M059J (cell line): Measurements from ENCODE around the gene TSGA10. TPM values are rescaled to one million over a fixed set of nuclear protein-coding genes. Genes with fewer than 3 reads are reported as not detected.
"Not testable (repeated sequence)": the region's sequence is repeated elsewhere in the genome, so short reads cannot be mapped to it uniquely, and the experiment has no call there.

Experiments used
- DNase-seq: peaks from one replicate; pipeline ENCODE4 v3.0.0-alpha.2; 2012; ENCODE audit warnings: low read depth
- total RNA-seq: library from RNA; depleted of rRNA; stranded (reverse); fragments of >200 nt; shearing (Covaris generic); gene quantifications from 2 replicates; pipeline ENCODE4 v1.2.3, GENCODE V29; 2014; rRNA removed

Gene TSGA10, protein sequence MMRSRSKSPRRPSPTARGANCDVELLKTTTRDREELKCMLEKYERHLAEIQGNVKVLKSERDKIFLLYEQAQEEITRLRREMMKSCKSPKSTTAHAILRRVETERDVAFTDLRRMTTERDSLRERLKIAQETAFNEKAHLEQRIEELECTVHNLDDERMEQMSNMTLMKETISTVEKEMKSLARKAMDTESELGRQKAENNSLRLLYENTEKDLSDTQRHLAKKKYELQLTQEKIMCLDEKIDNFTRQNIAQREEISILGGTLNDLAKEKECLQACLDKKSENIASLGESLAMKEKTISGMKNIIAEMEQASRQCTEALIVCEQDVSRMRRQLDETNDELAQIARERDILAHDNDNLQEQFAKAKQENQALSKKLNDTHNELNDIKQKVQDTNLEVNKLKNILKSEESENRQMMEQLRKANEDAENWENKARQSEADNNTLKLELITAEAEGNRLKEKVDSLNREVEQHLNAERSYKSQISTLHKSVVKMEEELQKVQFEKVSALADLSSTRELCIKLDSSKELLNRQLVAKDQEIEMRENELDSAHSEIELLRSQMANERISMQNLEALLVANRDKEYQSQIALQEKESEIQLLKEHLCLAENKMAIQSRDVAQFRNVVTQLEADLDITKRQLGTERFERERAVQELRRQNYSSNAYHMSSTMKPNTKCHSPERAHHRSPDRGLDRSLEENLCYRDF
- 0.71 and 4.8 TPM in 2 replicates for total RNA-seq

DNA sequence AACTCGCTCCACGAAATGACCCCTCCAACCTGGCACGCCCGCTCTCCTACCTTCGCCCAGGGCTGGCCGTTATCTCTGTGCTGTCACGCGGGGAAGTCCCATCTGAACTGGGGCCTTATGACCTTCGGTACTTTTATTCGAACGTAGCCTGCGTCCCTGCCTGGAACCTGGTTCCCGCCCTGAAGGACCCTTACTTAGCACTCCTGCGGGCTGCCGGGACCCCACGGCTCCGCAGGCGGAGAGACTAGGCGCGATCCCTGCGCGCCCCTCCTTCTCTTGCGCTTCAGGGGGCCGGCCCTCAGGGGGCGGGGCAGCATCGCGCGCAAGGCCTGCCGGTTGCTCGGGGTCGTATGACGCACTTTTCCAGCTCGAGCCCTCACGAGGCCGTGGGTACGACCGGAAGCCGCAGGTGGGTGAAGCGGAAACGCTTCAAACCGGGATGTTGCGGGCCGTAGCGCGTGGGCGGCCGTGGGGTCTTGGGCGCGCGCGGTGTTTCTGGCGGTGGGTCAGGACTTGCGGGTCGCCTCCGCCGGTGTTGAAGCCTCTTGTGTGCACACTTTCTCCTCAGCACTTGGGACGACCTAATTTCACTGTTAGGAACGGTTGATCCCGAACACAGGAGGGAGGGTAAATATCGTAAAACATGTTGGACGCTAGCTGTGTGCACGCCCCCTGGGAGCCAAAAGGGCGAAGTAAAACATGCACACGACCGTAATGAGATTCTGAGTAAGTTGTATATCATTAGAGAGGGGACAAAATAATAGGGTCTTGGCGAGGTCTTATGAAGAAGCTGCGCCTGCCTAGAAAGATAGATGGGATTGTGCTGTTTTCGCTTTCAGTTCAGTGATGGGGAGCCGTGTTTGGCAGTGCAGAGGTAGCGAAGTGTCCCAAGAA is at the start of gene TSGA10, which contains the start of gene LIPT1:
TSGA10 (minus strand) TSS at position 300 of the 894 bp plus-strand sequence. CDS start 45,503 bp downstream, outside the sequence.
LIPT1 (plus strand) TSS at position 325 of the 894 bp plus-strand sequence. CDS start 6,991 bp downstream, outside the sequence.
- DNase-seq: peak; percentile 86

DNA sequence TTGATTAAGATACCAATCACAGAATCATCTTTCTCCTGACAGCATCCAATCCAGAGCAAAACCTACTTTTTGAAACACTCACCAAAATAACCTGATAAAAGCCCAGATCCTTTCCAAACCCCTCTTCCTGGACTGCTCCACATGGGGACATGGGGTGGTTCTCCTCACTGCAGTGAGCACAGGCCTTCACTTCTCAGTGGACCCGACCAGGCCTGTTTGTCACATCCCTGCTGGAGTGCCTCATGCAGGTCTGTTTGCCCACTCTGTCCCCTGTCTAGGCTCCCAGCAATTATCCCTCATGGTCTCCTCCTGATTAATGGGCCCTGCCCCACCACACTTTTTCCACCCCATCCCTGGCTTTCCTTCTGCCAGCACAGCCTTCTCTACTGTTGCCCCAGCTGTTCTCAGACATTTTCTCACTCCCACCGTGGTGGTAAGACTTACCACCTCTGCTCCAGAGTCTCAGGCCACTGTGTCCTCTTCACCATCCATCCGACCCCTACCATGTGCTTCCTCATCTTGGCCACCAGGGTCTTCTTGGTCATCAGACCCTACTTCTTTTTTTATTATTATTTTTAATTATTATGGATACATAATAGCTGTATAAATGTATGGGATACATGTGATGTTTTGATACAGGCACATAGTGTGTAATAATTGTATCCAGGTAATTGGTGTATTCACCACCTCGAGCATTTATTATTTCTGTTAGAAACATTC is 47.4 kb upstream of the TSGA10 start:
- DNase-seq: no peak

DNA sequence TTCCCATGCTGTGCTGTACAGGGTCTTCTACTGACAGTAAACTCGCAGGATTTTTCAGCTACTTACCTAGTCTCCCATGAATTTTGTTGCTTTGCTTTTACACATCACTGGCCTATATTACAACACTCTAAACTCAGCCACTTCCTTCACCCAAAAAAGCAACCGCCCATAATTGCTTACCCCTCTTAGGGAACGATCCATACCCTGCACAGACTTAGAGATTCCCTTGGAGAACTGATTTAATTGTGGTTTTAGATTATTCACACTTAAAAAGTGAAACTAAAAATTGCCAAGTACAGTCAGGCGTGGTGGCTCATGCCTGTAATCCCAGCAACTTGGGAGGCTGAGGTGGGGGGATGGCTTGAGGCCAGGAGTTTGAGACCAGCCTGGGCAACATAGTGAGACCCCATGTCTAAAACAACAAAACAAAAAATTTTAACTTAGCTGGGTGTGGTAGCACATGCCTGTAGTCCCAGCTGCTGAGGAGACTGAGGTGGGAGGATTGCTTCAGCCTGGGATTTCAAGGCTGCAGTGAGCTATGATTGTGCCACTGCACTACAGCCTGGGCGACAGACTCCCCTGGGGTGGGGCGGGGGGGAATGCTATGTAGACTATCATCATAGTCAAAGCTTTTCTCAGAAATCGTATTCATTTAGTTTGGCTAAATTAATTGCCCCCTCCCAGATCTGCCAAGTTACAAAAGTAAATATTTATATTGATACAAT is 45.5 kb upstream of the TSGA10 start:
- DNase-seq: no peak

DNA sequence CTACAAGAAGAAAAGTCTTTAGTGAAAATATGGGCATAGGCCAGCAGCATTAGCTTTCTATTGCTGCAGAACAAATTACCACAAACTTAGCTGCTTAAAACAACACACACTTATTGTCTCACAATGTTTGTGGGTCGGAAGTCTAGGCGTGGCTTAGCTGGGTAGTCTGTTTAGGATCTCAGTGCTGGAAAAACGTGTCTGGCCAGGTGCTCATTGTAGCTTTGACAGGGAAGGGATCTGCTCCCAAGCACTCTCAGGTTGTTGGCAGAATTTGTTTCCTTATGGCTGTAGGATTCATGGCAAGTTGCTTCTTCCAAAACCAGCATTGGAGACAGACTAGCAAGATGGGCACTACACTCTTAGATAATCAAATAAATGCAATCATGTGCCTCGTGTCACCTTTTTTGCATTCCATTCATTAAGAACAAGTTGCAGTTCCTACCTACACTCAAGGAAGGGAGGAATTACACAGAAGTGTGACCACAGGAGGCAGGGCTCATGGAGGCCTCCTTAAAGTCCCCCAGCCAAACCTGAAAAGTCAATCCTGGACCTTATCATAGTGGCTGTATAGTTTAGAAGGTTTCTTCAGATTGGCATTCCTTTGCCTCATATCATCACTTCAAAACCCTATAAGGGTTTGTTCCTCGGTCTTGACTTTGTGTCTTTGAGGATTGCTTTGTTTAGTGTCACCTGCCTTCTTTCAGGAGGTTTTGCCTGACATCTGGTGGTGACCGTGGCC is 43.5 kb upstream of the TSGA10 start:
- DNase-seq: no peak

DNA sequence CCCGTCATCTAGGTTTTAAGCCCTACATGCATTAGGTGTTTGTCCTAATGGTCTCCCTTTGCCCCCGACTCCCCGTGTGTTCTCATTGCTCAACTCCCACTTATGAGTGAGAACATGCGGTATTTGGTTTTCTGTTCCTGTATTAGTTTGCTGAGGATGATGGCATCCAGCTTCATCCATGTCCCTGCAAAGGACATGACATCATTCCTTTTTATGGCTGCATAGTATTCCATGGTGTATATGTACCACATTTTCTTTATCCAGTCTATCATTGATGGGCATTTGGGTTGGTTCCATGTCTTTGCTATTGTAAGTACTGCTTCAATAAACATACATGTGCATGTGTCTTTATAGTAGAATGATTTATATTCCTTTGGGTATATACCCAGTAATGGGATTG is 37.6 kb upstream of the TSGA10 start:
- not testable (repeated sequence) for DNase-seq

DNA sequence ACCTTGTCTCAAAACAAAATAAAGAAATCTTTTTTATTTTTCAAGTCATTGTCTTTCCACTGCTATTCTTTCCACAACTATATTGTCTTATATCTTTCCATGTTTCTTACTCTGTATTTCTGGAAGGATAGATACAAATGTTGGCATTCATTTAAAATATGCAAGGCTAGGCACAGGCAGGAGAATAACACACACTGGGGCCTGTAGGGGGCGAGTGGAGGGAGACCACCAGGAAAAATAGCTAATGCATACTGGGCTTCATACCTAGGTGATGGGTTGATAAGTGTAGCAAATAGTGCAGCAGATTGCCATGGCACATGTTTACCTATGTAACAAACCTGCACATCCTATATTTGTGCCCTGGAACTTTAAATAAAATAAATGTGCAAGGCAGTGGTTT is 35.8 kb upstream of the TSGA10 start:
- DNase-seq: no peak

DNA sequence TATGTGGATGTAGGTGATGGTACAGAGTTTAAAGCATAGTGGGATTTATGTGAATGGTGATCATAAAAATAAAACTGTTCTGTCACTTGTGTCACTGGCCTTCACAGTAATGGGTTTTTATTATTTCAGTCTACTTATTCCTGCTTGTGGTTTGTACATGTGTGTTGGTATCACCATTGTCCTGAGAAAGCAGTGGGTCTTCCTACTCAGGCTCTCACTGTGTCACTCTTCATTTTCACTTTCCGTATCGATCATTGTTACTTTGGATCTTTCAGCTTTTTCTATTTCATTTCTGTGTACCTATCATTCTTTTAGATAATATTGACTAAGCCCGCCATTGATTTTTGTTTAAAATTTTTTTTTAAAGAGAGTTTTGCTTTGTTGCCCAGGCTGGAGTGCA is 33.6 kb upstream of the TSGA10 start:
- no peak for DNase-seq

DNA sequence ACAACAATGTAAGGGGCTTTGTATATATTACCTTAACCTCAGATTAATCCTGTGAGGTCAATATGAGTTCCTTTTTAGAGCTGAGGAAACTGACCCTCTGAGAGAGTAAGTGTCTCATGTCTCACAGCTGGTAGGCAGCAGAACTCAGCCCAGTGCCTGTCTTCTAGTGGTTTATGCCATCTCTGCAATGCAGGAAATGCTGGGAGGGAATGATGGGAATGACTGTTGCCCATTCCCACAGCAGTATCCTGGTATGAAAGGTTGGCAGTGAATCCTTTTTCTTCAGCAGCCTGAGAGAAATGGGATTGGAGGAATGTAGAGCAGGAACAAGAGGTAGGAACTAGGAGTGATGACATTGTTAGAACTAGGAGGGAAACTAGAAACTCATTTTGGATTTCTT is 32.3 kb upstream of the TSGA10 start:
- no peak for DNase-seq

DNA sequence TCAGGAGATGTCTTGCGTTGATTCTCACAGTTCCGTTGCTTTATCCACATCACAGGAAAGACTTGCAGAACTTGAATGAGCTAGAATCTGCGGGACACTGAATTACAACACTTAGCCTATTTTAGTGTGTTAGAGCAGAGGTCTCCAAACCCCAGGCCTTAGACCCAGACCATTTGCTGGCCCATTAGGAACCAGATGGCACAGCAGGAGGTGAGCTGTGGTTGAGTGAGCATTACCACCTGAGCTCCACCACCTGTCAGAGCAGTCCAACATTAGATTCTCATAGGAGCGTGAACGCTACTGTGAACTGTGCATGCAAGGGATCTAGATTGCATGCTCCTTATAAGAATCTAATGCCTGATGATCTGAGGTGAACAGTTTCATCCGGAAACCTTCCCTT is 30.1 kb upstream of the TSGA10 start:
- DNase-seq: no peak

DNA sequence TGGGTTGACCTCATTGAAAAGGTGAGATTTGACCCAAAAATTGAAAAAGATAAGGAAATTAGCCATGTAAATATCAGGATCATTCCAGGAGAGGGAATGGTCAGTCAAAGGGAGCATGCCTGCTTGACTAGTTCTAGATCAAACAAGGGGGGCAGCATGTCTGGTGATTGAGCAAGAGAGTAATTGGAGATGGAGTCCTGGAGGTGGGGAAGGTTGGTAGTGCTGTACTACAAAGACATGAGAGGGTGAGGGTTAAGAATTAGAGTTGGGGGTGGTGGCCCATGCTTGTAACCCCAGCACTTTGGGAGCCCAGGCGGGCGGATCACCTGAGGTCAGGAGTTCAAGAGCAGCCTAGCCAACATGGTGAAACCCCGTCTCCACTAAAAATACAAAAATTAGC is 28.3 kb upstream of the TSGA10 start:
- DNase-seq: no peak

DNA sequence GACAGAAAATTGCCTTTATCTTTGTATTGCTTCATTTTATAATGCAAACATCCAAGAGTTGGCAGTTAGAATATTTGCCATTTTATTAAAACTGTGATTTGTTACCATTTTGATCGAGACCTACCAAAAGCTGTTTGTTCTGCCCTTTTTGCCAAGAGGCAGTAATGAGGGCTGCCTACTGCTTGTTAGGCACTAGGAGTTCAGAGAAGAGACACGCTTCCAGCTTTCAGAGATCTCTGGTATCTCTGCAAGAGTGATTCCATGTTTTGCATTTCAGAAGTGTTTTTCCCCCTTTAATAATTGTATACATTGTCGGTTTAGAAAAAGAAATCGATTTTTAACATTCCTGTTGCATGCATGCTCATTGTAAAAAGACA is 26.9 kb upstream of the TSGA10 start:
- DNase-seq: peak; percentile 5

DNA sequence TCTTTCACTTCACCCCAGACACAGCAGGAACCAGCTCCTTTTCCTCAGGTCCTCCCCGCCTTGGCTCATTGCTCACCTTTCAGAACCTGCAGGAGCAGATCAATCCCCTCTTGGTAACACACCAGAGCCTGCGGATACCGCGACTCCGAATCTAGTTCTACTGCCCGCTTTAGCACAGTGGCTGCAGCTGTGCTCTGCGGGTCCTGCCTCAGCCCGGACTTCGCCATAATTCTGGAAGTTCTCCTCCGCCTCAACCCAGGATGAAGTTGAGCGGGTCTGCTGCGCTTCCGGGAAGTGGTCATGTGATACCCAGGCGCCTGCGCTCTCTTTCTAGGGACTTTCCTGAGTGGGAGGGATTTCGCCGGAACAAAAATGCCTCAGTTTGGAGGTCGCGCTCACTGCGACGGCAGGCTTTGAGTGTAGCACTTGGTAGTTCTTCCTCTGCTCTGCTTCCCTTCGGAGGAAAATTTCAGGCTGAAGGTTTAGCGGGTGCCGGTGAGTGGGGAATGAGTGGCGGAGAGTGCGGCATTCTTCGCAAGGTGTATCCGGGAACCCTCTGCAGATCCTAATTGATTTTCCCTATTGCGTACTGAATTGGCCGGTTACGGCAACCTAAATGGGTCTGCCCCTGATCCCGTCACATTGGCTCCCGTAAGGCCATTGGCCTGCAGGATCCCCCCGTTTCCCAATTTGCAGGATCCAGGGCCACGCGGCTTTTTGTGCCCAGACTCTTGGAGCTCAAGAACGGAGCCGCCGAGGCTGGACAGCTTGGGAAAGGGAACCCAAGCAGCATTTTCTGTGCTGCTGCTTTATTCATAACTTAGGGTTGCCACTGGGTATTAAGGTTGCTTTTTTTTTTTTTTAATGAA is 26.2 kb upstream of the TSGA10 start, which contains the start of the genes MITD1 and MRPL30:
MITD1 (minus strand) TSS at position 304 of the 869 bp plus-strand sequence; CDS start at position 227, 77 bp downstream.
MRPL30 (plus strand) TSS at position 430 of the 869 bp plus-strand sequence. CDS start 5,020 bp downstream, outside the sequence.
- peak; percentile 94 for DNase-seq

DNA sequence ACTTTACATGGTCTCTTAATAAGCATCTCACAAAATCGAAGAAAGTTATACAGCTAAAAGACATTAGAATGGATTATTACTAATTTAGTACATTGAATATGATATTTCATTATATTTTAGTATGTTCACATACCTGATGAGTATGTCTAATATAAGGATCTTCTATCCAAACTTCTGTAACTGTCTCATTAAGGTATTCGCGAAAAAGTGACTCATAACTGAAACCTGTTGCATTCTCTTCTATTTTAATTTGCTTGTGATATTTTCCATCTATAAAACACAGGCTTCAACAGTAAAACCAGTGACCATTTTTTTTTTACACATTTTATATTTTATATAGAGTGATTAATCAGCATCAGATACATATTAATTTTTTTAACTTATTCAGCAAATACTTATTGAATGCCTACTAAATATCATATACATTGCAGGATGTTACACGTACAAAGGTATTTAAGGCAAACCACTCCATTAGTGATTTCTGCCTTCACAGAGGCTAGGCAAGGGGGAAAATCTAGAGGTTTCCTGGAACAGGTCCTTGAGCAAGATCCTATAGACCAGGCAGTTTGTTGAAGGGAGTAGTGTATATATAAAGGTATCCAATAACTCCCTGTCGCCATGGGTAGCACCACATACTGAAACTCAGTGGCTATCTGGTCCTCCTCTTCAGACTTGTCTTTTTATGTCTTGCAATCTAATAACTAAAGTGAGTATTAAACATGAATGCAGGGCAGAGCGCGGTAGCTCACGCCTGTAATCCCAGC is 16.8 kb upstream of the TSGA10 start:
- no peak for DNase-seq

DNA sequence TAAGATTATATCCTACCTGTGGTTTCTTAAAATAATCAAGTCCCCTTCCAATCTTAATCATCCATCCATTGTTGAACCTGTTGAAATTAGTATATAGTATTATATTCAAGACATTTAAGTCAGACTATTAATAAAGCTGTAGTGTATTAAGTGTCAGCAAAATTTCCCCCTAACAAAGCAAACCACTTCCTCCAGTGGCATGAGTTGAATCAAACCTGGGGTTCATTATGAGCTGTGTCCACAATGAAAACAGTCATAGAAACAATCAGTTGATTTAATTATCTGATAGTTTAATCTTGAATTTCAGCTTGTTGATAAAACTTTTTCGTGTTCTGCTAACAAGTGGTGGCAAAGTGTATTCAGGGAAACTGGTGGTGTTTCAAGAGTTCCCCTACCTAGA is 14.8 kb upstream of the TSGA10 start:
- no peak for DNase-seq

DNA sequence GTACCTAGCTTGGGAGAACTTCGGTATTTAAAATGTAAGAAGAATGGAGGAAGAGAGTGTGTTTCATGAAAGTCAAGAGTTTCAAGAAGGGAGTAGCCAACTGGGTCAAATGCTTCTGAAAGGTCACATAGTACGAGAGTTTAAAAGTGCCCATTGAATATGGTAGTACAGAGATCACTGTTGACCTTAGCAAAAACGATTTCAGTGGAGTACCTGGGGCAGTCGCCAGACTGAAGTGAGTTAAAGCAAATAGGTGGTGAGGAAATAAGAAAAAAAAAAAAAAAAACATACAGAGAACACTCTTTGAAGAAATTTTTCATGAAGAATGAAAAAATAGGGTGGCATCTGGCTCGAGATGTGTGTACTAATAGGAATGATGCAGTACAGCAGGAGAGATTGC is 11.5 kb upstream of the TSGA10 start:
- DNase-seq: no peak

DNA sequence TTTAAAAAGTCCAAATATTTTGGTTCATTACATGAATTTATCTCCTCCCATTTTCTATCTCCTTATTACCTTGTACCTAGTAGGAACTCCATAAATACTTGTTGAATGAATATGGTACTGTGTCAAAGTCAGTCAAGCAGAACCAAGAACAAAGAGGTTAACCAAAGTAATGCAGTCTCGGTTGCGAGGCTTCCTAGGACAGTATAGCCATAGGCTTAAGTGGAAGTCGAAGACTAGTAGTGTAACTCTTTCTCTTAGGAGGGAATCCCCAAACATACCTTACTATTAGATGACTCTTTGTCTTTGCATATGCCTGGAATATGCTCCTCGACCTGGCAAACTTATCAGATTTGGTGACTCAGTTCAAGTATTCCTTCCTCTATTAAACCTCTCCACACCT is 4.9 kb upstream of the TSGA10 start:
- no peak for DNase-seq

DNA sequence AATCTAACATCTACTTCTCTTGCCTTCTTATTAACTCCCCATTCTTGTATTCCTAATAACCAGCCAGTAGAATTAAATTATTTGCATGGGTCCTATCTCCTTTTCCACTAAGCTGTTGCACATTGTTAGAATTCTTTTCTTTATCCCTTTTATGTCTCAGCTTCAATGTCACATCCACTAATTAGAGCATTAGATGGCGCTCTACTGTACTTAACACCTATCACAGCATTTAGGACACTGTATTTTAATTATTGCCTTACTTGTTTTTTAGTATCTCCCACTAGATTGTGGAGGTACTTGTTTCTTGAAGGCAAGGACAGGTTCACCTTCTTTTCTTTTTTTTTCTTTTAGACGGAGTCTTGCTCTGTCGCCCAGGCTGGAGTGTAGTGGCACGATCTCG is 3.9 kb upstream of the TSGA10 start:
- no peak for DNase-seq

DNA sequence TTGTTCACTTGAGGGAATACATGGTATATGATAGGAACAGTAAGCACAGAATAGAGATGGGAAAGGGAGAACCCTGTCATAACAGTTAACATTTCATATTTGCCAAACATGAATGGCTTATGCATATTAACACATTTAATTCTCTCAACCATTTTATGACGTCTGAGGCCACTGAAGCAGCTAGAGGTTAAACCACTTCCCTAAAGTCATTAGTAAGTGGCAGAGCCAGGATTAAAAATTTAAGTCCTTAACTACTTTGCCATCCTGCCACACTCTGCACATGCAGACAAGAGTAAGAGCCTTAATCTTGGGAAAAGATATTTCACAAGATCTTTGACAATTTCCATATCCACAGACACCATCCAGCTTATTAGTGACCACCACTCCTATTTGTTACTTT is 2.1 kb upstream of the TSGA10 start:
- DNase-seq: no peak
